Iris pigment epithelial cell (primary cell): Measurements from ENCODE around the gene TMC2.
"Not testable (repeated sequence)": the region's sequence is repeated elsewhere in the genome, so short reads cannot be mapped to it uniquely, and the experiment has no call there.

Experiments used
- DNase-seq: peaks from one replicate; pipeline ENCODE4 v3.0.0-alpha.2; 2011; ENCODE audit warnings: low read depth

Gene TMC2, protein sequence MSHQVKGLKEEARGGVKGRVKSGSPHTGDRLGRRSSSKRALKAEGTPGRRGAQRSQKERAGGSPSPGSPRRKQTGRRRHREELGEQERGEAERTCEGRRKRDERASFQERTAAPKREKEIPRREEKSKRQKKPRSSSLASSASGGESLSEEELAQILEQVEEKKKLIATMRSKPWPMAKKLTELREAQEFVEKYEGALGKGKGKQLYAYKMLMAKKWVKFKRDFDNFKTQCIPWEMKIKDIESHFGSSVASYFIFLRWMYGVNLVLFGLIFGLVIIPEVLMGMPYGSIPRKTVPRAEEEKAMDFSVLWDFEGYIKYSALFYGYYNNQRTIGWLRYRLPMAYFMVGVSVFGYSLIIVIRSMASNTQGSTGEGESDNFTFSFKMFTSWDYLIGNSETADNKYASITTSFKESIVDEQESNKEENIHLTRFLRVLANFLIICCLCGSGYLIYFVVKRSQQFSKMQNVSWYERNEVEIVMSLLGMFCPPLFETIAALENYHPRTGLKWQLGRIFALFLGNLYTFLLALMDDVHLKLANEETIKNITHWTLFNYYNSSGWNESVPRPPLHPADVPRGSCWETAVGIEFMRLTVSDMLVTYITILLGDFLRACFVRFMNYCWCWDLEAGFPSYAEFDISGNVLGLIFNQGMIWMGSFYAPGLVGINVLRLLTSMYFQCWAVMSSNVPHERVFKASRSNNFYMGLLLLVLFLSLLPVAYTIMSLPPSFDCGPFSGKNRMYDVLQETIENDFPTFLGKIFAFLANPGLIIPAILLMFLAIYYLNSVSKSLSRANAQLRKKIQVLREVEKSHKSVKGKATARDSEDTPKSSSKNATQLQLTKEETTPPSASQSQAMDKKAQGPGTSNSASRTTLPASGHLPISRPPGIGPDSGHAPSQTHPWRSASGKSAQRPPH

DNA sequence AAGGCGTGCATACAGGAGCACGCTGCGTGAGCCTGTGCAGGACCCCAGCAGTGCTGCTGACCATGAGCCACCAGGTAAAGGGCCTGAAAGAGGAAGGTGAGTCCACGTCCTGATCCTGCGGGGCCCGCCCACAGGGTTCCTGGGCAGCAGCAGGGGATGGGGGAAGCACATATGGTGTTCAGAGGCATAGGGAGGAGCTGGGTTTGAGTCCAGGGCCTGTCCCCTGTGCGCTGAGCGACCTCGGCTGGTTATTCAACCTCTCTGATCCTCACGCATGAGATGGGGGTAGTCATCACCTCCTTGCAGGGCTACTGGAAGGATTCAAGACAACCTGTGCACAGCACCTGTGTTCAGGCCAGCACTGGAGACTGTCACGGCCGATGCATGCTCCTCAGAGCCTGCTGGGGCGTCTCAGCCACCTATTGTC lies at the start of gene TMC2:
Gene TMC2, plus strand, starts transcription at position 14 of the 427 bp plus-strand sequence. Its CDS starts 49 bp downstream, at position 63.
- no peak for DNase-seq

DNA sequence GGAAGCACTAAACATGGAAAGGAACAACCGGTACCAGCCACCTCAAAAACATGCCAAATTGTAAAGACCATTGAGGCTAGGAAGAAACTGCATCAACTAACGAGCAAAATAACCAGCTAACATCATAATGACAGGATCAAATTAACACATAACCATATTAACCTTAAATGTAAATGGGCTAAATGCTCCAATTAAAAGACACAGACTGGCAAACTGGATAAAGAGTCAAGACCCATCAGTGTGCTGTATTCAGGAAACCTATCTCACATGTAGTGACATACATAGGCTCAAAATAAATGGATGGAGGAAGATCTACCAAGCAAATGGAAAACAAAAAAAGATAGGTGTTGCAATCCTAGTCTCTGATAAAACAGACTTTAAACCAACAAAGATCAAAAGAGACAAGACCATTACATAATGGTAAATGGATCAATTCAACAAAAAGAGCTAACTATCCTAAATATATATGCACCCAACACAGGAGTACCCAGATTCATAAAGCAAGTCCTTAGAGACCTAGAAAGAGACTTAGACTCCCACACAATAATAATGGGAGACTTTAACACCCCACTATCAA lies 33.5 kb upstream of the TMC2 start:
- not testable (repeated sequence) for DNase-seq

DNA sequence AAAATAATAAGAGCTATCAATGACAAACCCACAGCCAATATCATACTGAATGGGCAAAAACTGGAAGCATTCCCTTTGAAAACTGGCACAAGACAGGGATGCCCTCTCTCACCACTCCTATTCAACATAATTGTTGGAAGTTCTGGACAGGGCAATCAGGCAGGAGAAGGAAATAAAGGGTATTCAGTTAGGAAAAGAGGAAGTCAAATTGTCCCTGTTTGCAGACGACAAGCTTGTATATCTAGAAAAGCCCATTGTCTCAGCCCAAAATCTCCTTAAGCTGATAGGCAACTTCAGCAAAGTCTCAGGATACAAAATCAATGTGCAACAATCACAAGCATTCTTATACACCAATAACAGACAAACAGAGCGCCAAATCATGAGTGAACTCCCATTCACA lies 31.6 kb upstream of the TMC2 start:
- DNase-seq = not testable (repeated sequence)

DNA sequence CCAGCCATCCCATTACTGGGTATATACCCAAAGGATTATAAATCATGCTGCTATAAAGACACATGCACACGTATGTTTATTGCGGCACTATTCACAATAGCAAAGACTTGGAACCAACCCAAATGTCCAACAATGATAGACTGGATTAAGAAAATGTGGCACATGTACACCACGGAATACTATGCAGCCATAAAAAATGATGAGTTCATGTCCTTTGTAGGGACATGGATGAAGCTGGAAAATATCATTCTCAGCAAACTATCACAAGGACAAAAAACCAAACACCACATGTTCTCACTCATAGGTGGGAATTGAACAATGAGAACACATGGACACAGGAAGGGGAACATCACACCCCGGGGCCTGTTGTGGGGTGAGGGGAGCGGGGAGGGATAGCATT lies 29.9 kb upstream of the TMC2 start:
- not testable (repeated sequence) for DNase-seq

DNA sequence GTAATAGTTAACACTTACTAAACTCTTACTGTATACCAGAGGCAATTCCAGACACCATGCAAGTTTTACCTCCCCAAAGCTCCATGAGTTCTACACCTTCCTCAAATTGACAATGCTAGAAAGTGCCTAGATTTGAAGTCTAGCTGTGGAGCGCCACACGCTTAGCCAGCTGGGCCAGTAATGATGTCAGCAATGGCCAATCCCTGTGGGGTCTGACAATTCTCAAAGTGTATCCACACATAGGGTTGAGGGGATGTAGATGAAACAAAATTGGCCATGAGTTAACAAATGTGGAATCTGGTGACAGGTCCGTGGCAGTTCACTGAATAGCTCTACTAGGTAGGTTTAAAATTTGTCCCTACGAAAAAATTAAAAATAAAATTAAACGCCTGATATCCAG lies 28.9 kb upstream of the TMC2 start:
- DNase-seq = no peak

DNA sequence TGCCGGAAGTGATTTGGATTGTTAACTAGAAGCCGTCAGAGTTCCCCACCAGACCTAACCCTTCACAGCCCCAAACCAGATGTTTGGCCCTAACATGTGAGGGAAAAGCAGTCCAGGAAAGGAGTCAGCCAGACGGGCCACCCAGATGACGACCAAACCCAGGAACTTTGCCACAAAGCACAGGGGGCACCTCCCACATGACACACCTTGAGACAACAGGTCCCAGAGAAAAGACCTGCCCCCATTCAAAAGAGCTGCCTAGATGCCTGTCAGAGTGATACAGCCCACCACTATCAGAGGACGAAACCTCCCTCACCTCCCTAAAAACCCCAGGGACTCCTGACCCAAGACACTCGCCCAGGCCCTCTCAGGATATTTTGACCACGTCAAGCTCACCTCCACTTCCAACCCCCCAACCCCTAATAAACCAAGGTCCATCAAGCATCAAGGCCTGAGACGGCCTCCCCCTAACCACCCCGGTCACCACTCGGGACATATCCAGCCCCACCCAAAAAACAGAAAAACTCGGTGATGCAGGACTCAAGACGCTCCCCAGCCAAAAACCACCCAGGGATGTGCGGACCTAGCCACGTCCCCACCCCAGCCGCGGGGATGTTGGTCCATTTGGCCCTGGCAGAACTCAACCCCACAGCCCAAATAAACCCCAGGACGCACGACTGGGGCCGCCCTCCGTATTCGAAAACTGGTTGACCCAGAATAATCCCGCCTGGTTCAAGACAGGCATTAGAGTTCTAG lies 28.3 kb upstream of the TMC2 start:
- DNase-seq = peak; percentile 16

DNA sequence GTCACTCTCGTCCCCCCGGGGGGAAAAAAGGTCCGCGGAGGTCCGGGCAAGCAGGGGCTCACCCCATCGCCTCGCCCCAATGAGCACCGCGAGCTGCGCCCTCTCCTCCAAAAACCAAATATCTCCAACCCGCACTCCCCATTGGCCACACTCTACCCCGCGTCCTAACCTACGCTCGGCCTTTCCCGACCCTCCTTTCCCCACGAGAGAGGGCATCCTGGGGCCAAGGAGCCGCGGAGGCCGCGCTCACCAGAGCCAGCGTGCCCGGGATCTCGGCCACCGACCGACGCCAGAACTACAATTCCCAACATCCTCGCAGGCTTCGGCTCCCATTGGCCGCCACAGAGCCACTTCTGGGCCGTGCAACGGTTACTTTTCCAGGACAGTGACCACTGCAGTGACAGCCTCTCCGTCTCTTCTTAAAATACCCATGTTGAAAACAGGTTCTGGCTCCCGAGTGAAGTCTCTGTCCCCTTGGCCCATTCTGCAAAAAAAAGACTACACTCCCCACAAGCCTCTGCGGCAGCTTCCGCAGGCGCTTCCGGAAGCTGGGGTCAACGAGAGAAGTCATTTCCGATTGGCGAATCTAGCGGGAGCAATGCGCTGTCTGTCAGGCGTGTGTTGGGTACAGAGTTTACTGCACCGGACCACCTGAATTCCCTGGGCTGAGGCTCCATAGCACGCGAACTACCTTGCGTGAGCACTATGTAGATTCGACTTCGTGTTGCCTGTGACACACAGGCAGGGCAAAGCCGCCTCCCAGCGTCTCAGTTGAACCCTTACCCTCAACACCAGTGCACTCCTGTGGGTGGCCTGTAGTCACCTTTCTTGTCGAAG lies 27.5 kb upstream of the TMC2 start, which contains the start of gene ZNF343:
Gene ZNF343, minus strand, starts transcription at position 285 of the 837 bp plus-strand sequence. CDS start 15,020 bp downstream, outside the sequence.
- peak; percentile 85 for DNase-seq

DNA sequence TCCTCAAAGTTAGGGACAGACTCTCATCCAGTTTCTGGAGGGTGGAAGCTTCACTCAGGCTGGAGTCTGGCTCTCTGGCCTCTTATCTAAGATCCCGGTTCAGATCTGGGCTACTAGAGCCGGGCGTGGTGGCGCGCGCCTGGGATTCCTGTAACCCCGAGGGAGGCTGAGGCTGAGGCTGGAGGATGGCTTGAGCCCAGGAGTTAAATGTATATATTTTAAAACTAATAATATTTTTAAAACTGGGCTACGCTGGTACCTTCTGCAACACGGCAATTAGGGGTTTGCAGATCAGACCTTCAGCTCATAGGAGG lies 26.9 kb upstream of the TMC2 start:
- DNase-seq = no peak

DNA sequence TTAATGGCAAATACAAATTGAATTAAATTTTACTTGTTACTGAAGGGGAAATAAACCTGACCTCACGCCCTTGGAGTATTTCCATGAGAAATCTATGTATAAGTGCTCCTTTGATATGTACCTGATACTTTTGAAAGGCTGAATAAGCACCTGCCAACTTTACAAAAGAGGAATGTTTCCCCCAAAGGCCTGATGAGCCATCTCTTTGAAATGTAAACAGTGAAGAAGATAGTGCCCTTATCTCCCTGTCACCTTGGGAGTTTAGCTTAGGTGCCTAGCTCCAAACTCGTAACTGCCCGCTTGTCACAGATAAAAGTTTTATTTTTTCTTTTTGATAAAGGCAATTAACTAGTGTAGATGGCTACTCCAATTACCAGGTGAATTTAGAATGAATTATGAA lies 26.6 kb upstream of the TMC2 start:
- no peak for DNase-seq

DNA sequence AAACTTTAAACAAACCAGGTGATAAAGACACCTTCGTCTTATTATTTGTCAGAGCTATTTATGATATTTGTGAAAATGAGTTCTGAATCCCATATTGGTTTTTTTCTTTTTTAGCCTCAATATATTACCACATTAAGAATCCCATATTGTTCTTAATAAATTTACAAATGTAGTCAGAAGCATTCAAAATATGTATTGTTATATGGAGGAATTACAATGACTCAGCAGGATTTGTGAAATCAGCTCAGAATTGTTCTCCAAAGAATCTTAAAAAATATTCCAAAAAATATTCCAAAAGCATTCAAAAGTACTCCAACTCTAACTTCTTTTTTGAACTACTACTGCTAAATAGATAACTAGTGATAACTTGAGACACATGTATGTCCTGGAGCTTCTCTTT lies 21.2 kb upstream of the TMC2 start:
- DNase-seq = peak; percentile 26

DNA sequence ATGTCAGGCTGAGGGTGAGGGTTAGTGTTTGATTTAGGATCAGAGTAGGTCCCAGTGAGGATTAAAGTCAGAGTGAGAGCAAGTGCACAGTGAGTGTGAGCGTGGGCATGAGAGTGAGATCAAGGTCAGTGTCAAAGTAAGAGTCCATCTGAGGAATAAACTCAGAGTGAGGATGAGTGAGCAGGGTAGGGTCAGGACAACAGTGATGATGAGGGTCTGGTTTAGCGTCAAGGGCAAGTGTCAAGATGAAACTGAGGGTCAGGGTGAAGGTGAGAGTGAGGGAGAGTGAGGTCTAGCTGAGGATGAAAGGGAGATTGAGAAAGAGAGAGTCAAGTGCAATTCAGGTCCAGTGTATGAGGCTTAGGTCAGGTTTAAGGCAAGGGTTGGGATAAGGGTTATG lies 20.0 kb upstream of the TMC2 start:
- DNase-seq = no peak

DNA sequence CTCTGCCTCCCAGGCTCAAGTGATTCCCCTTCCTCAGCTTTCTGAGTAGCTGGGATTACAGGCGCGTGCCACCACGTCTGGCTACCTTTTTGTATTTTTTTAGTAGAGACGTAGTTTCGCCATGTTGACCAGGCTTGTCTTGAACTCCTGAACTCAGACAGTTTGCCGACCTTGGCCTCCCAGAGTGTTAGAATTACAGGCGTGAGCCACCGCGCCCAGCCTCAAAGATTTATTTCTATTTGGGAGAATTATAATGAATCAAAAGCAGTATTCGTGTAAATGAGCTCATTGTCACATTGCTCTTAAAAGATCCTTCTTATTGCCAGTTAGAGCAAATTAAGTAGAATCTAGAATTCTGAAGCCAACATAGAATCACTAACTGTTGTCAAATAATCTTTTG lies 18.3 kb upstream of the TMC2 start:
- no peak for DNase-seq

DNA sequence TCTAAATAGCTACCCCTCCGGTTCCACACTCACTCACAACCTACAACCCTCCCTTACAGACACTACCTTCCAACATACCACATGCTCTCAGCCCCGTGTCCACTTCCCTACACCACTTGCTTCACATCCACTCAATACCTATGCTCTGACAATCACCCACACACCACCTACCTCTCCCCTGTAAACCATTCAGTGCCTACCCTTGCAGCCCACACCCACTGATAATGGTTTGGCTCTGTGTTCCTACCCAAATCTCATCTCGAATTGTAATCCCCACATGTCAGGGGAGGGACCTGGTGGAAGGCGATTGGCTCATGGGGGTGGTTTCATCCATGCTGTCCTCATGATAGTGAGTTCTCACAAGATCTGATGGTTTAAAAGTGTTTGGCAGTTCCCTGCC lies 17.8 kb upstream of the TMC2 start:
- no peak for DNase-seq

DNA sequence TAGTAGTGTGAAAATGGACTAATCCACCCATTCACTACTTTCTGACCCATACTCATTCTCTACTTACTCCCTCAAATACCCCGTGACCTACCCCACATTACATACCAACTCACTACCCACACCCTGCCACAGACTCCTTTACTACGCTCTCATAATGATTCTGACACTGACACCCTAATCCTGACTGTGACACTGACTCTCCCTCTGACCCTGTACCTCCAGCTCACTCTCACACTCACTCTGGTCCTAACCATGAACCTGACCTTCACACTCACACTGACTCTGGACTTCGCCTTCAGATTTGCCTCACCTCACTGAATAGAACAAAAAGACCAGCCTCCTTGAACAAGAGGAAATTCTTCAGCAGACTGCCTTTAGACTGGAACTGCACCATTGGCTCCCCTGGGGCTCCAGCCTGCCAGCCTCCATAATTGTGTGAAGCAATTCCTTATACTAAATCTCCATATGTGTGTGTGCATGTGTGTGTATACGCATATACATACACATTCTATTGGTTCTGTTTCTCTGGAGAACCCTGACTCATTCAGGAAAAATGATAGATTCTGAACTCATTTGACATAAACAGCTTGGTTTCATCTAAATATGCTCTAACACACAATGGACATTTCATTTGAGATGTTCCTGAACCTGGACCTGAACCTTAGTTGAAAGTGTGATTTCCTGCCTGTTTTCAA lies 17.1 kb upstream of the TMC2 start:
- peak; percentile 75 for DNase-seq

DNA sequence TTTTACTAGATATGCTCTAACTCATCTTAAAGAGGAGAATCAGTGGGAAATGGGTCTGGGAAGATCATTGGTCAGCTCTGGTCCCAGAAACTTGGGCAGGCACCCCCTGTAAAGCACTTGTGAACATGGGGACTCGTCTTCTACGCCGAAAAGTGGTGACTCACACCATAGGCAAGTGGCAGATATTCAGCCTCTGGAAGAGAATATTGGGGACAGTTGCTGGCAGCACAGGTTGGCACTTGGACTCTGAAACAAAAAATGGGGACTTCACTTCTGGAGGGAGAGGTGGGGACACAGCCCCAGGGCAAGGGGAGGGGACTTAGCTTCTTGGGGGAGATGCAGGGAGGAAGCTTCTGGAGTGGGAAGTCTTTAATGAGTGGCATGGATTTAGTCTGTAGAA lies 15.8 kb upstream of the TMC2 start:
- no peak for DNase-seq

DNA sequence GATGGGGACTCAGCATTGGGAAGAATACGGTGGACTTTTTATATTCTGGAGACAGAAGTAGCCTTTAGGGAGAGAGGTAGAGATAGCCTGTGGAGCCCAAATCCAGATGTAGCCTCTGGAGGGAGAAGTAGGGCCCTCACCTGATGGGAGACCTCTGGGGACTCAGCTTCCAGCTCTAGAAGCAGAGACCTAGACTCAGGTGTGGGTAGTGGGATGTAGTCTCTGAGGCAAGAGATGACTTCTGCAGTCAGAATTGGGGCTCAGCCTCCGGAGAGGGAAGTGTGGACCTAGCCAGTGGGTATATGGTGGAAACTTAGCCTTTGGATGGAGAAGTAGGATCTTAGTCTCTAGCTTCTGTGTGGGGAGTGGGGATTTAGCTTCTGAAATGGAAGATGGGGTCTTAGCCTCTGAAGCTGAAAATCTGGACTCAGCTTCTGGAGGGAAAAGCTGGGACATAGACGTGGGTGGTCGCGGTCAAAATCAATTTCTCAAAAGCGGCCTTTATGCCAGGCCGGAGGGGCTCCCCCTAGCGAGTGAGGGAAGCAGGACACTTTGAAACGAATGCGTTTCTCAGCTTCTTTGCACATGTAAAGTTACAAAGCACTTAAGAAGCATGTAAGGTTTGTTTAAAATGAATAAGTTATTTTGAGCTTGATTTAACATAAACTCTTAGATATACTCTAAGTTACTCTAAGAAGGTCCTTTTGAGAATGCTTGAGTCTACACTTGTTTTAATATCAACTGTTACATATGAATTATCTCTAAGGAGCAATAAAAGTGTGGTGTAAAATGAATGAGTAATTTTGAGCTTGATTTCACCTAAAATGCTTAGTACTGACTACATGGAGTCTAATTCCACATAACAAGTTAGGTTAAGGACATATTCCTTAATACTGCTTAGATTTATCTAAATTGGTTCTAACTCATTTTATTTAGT lies 14.7 kb upstream of the TMC2 start:
- peak; percentile 46 for DNase-seq

DNA sequence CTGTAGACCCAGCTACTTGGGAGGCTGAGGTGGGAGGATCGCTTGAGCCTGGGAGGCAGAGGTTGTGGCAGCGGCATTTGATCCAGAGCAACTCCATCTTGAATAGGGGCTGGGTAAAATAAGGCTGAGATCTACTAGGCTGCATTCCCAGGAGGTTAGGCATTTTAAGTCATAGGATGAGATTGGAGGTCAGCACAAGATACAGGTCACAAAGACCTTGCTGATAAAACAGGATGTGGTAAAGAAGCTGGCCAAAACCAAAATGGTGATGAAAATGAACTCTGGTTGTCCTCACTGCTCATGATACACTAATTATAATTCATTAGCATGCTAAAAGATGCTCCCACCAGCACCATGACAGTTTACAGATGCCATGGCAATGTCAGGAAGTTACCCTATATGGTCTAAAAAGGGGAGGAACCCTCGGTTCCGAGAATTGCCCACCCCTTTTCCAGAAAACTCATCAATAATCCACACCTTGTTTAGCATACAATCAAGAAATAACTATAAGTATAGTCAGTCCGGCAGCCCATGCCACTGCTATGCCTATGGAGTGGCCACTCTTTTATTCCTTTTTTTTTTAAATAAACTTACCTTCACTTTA lies 13.4 kb upstream of the TMC2 start:
- not testable (repeated sequence) for DNase-seq

DNA sequence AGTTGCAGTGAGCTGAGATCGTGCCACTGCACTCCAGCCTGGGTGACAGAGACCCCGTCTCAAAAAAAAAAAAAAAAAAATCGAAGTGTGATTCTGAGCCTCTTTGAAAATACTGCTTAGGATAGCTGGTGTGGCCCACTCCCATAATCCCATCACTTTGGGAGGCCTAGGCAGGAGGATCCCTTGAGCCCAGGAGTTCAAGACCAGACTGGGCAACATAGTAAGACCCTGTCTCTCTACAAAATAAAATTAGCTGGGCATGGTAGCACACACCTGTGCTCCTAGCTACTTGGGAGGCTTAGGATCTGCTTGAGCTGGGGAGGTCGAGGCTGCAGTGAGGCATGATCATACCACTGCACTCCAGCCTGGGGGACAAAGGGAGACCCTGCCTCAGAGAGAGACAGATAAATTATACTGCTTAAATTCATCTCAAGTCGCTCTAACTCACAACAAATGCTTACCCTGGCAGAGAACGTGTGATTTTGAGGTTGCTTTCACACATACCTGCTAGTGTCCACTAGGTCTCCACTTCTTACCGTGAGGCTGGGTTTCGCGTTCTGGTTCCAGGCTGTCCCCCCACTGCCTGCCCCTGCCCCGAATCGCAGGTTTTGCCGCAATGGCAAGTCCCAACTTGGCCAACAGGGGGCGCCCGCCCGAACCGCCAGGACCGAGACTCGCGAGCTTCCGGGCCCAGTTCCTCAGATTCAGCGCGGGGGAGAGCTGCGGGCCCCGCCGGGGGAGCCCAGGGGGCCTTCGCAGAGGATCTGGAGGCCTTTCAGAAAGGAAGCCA lies 12.3 kb upstream of the TMC2 start:
- peak; percentile 68 for DNase-seq
